HUDEP-2 (cell line): ENCODE measurements around the gene MYBPHL.

ENCODE experiments used
- DNase-seq, 76 experiments: peaks; one replicate each; lab custom pipeline; 2025; ENCODE audit not compliant: unreplicated experiment in 76 of 76; lab: John Stamatoyannopoulos, UW

The MYBPHL gene

DNA sequence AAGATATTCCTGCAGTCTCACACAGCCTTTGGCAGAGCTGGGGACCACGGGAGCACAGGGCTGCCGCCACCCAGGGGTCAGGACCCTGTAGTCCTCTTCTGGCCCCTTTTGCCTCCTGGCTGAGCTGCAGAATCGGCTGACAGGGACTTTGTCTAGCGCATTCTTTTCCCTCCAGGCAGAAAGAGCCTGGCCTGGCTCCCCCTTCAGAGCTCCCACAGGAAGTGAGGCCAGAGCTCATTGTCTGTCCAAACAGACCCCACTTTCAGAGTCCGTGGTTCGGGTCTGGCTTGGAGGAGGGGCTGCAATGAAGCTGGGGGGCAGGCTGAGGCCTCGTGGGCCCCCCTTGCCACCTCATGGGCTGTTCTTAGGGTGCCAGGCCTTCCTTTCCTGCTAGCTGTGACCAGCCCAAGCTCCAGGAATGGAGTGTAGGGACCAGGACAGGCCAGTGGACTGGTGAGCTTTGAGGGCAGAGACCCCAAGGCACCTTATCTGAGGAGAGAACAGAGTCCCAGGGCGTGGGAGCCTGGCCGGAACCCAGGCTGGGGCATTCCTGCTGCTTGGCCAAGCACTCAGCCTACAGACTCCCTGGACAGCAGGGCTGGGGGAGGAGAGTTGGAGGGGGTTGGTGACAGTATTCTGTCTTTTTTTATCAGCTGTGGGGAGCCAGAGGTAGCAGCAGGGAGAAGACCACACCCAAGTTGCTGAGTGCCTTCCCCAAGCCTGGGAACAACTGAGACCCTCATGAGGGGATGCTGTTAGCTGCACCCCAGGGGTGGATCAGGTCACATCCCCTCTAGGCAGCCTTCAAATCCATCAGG is 52.8 kb downstream of the MYBPHL start:
- peak in 23 of 76 experiments; percentile 7 to 62 (median 20) for DNase-seq

DNA sequence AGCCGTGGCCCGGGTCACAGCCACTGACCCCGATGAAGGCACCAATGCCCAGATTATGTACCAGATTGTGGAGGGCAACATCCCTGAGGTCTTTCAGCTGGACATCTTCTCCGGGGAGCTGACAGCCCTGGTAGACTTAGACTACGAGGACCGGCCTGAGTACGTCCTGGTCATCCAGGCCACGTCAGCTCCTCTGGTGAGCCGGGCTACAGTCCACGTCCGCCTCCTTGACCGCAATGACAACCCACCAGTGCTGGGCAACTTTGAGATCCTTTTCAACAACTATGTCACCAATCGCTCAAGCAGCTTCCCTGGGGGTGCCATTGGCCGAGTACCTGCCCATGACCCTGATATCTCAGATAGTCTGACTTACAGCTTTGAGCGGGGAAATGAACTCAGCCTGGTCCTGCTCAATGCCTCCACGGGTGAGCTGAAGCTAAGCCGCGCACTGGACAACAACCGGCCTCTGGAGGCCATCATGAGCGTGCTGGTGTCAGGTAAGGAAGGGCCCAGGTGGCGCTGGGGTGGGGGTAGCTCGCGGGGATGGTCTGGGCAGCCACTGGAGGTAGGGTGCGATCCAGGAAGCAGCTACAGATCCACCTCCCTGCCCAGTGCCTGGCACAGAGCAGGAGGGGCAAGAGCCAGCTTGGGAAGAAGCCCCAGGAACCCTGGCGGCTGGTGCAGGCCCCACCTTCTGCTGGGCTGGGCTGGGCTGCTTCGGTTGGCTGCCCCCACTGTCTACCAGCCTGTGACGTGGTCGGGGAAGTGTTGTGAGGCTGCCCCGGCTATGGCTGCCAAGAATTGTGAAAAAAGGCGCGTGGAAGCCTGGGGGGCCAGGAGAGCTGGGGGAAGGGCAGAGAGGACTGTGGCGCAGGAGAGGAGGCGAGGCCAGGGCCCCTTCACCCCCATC is 53.7 kb downstream of the MYBPHL start:
- peak in 29 of 76 experiments; percentile 4 to 77 (median 30) for DNase-seq

DNA sequence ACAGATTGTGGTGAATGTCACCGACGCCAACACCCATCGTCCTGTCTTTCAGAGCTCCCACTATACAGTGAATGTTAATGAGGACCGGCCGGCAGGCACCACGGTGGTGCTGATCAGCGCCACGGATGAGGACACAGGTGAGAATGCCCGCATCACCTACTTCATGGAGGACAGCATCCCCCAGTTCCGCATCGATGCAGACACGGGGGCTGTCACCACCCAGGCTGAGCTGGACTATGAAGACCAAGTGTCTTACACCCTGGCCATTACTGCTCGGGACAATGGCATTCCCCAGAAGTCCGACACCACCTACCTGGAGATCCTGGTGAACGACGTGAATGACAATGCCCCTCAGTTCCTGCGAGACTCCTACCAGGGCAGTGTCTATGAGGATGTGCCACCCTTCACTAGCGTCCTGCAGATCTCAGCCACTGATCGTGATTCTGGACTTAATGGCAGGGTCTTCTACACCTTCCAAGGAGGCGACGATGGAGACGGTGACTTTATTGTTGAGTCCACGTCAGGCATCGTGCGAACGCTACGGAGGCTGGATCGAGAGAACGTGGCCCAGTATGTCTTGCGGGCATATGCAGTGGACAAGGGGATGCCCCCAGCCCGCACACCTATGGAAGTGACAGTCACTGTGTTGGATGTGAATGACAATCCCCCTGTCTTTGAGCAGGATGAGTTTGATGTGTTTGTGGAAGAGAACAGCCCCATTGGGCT is 54.5 kb downstream of the MYBPHL start:
- DNase-seq = no peak

GRCh38 chr1:109251277-109252166 is 55.3 kb downstream of the MYBPHL start:
- no peak for DNase-seq

DNA sequence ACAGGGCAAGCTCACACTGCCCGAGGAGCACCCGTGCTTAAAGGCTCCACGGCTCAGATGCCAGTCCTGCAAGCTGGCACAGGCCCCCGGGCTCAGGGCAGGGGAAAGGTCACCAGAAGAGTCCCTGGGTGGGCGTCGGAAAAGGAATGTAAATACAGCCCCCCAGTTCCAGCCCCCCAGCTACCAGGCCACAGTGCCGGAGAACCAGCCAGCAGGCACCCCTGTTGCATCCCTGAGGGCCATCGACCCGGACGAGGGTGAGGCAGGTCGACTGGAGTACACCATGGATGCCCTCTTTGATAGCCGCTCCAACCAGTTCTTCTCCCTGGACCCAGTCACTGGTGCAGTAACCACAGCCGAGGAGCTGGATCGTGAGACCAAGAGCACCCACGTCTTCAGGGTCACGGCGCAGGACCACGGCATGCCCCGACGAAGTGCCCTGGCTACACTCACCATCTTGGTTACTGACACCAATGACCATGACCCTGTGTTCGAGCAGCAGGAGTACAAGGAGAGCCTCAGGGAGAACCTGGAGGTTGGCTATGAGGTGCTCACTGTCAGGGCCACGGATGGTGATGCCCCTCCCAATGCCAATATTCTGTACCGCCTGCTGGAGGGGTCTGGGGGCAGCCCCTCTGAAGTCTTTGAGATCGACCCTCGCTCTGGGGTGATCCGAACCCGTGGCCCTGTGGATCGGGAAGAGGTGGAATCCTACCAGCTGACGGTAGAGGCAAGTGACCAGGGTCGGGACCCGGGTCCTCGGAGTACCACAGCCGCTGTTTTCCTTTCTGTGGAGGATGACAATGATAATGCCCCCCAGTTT is 56.1 kb downstream of the MYBPHL start:
- DNase-seq = no peak

DNA sequence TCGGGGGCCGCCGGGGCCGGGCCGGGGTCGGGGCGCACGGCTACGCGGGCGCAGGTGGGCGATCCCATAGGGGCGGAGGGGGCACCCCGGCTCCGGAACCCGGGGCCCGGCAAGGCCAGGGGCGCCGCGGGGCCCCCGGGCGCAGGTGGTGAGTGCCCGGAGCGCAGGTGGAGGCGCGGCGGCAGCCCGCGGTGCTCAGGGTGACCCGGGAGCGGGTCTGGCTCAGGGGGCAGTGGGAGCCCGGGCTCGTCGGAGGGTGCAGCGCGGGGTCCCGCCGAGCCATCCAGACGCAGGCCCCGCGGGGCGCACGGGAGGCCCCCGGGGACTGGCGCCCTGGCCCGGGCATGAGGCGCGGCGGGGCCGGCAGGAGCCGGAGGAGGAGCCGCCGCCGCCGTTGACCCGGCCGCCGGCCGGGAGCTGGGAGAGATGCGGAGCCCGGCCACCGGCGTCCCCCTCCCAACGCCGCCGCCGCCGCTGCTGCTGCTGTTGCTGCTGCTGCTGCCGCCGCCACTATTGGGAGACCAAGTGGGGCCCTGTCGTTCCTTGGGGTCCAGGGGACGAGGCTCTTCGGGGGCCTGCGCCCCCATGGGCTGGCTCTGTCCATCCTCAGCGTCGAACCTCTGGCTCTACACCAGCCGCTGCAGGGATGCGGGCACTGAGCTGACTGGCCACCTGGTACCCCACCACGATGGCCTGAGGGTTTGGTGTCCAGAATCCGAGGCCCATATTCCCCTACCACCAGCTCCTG is 57.0 kb downstream of the MYBPHL start:
- DNase-seq = no peak

DNA sequence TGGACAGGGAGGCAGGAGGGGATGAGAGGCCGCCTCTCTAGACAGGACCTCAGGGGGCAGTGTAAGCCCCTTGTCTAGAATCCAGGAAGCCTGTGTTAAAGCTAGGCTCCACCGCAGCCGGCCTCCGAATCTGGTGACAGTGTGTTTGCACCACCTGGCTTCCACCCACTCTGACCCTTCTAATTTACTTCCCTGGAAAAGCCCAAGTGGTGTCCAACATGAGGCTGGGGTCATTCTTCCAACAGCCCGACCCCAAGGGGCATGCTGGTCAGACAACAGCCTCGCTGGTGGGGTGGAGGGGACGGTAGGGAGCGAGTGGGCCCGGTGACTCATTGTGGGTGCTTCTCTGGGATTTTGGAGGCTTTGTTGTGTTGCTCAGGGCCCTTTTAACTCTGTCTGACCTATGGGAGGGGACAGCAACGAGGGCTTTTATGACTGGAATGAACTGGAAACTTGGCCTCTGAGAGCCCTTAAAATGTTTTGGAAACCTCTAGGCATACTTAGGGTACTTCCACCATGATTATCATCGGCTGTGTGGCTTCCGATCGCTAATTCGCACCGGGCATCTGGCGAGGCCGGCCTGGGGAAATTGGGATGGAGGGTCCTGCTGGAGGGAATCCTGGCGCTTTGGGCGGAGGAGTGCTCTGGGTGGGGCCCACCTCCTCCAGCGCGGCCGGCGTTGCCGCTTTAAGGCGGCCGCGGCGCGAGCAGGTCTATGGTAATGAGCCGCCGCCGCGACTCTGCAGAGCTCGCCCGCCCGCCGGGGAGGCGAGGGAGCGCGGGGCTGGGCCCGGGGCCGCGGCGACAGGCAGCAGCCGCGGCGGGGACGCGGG is 57.8 kb downstream of the MYBPHL start, which contains the start of gene CELSR2:
Gene CELSR2, plus strand, starts transcription at position 743 of the 833 bp plus-strand sequence. CDS start 541 bp downstream, outside the sequence.
- peak in 55 of 76 experiments; percentile 4 to 65 (median 44) for DNase-seq

DNA sequence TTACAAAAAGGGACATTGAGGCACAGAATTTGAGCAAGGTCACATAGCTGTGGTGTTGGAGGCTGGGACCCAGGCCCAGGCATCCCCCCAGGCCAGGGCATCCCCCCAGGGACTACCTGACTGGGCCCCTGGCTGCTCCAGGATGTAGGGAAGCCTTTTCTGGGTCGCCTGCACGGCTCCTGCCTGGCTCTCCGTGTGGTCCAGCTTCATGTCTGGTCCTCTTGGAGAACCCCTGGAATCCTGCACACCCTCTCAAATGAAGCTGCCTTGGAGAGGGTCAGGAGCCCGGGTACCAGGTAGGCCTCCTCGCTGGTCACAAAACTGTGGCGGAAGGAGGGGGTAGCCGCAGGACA is 58.4 kb downstream of the MYBPHL start:
- no peak for DNase-seq

DNA sequence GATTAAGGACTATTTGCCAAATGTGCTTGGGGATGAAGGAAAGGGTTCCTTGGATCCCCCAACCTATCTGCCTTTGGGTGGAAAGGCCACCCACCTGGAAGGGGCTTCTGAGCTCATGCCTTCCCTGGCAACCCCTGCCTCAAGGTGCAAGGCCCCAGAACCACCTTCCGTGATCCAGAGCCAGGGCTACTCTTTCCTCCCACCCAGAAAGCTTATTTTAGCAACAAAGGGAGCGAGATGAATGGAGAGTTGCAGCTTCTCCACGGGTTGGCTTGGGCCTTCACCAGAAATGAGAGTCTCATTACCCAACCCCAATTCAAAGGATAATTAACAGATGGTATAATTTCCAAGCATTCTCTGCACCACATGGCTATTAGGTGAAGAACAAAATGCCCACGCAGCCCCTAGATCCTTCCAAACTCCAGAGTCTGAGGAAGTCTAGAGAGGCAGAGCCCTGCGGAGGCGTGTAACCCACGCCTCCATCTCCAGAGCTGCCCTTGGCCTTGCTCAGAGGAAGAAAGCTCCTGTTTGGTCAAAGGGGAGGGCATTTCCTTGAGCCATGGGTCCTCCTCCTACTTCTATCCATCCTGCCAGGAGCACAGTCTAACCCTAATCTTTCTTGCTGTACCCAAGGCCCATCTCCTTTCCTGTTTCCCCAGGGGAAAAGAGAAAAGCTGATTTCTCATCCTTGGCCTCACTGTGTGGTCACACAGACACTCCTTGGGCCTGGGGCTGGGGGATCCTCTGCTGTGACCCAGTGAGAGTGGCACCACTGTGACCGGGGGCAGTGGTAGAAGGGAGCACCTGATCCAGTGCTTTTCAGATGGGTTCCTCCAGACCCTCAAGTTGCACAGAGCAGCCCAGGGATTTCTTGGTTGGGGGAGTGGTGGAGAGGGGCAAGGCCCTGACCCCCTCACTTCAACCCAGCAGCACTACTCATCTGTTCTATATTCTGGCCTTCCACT is 59.1 kb downstream of the MYBPHL start:
- DNase-seq = no peak

DNA sequence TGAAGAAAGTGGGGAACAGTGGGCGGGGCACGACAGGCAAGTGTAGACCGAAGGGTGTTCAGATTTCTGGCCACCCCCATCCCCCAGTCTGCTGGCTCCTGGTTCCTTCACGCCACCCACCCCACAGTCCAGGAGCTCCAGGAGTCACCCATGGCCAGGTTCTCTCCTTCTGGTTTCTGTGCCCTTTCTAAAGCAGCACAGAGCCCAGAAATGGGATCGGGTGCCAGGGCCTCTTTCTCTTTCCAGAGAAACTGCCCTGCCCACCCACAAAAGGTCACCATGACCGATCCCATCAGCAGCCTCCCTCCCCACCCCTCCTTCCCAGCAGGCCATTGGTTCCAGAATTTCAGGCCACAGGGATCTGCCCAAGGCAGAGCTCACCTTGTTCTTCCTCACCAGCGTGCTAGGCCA is 60.7 kb downstream of the MYBPHL start:
- no peak for DNase-seq

- DNase-seq = no peak
These were observed 62.8 kb downstream of the MYBPHL start for GRCh38 chr1:109243860-109244552.

- no peak for DNase-seq
These were observed 63.6 kb downstream of the MYBPHL start for GRCh38 chr1:109243221-109243620.

DNA sequence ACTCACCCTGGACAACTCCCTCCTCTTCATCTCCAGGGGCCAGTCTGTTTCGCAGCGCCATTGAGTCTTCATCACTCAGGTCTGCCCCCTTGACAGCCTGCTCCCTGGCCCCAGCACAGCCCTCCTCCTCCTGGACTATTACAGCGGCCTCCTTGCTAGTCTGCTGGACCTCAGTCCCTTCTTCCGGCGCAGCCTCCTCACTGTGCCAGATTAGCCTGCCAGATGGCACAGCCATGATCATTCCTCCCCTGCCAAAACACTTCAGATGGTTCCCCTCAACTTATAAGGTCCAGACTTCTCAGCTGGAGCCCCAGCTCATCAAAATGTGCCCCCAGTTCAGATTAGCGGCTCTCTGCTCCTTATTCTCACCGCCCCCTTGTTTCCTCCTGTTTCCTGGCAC is 64.4 kb downstream of the MYBPHL start:
- no peak for DNase-seq
